ENCODE measurements around the gene SLC25A25.

Gene SLC25A25

GRCh38 chr9:128073253-128073886 is 5.3 kb downstream of the SLC25A25 start:
- FAIRE-seq = no peak

GRCh38 chr9:128077847-128078503 is 9.9 kb downstream of the SLC25A25 start:
- FAIRE-seq = no peak

- FAIRE-seq = no peak
Observed at GRCh38 chr9:128078504-128079434, 10.7 kb downstream of the SLC25A25 start.

GRCh38 chr9:128080206-128080605 is 12.2 kb downstream of the SLC25A25 start:
- no peak for FAIRE-seq

GRCh38 chr9:128081056-128081455 is 13.0 kb downstream of the SLC25A25 start:
- FAIRE-seq = no peak

- no peak for FAIRE-seq
Observed at GRCh38 chr9:128082151-128082550, 14.1 kb downstream of the SLC25A25 start.

- FAIRE-seq = no peak
Observed at GRCh38 chr9:128084746-128085145, 16.7 kb downstream of the SLC25A25 start.

GRCh38 chr9:128085943-128086342 is 17.9 kb downstream of the SLC25A25 start:
- FAIRE-seq = no peak

- no peak for FAIRE-seq
Observed at GRCh38 chr9:128087262-128087661, 19.2 kb downstream of the SLC25A25 start.

GRCh38 chr9:128088253-128088945 is 20.4 kb downstream of the SLC25A25 start:
- FAIRE-seq = no peak

GRCh38 chr9:128089299-128089698 is 21.3 kb downstream of the SLC25A25 start:
- no peak for FAIRE-seq

- FAIRE-seq = no peak
Observed at GRCh38 chr9:128091144-128091543, 23.1 kb downstream of the SLC25A25 start.

GRCh38 chr9:128091571-128091970 is 23.5 kb downstream of the SLC25A25 start:
- no peak for FAIRE-seq

GRCh38 chr9:128092199-128092977 is 24.4 kb downstream of the SLC25A25 start:
- no peak for FAIRE-seq

- no peak for FAIRE-seq
Observed at GRCh38 chr9:128093011-128093410, 25.0 kb downstream of the SLC25A25 start.

GRCh38 chr9:128094166-128094949 is 26.3 kb downstream of the SLC25A25 start:
- no peak for FAIRE-seq

- no peak for FAIRE-seq
Observed at GRCh38 chr9:128094950-128095544, 27.0 kb downstream of the SLC25A25 start.

- FAIRE-seq = no peak
Observed at GRCh38 chr9:128096616-128097536, 28.8 kb downstream of the SLC25A25 start.

- no peak for FAIRE-seq
Observed at GRCh38 chr9:128097543-128098296, 29.7 kb downstream of the SLC25A25 start.
